Tibial nerve (tissue), 4 donors: Measurements from ENCODE around the gene SRPK2.

Source experiments
- CTCF ChIP-seq, 5 experiments: fragments of 200-600 bp in 3 of 5; fragments of 450-650 bp in 2 of 5; sonication (generic) in 3 of 5; IDR thresholded peaks; one replicate each; pipeline ENCODE4 v1.5.1; 2016 to 2019; ENCODE audit warnings: antibody characterized with exemption in 5 of 5, mild to moderate bottlenecking in 3 of 5, moderate library complexity in 2 of 5
- EP300 ChIP-seq, 2 donors: sonication (generic); formaldehyde crosslinking; IDR thresholded peaks; one replicate each; pipeline ENCODE4 v1.6.1; 2017; ENCODE audit warnings: antibody characterized with exemption in 2 of 2, mild to moderate bottlenecking in 1 of 2
- POLR2A ChIP-seq, 2 donors: fragments of 450-650 bp; IDR thresholded peaks; one replicate each; pipeline ENCODE4 v1.6.1; 2017; ENCODE audit warnings: antibody characterized with exemption in 2 of 2, mild to moderate bottlenecking in 2 of 2, moderate library complexity in 2 of 2

DNA sequence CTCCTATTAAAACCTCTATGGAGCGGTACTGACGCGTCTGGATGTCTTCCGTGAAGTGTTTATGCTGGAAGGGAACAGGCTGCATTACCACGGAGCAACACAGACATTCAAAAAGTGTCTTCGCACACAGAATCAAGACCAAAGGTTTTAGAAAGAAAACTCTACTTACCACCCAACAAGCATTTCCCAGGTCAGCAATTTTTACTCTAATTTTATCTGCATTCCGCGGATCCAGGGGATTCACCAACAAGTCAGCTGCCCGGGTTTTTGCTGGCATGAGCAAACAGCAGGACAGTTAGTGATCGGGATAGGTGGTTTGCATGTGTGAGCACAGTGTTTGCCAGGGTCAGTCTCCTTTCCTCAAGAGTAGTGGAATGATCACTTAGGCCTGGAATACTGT is 255.9 kb downstream of the SRPK2 start:
- TF ChIP-seq EP300 (IDR thresholded peaks at IDR 0.05) (no peak), CTCF (IDR thresholded peaks at IDR 0.05) (no peak), POLR2A (IDR thresholded peaks at IDR 0.05) (no peak)
